ENCODE measurements around the gene AOPEP. TPM values are rescaled to one million over a fixed set of nuclear protein-coding genes. Genes with fewer than 3 reads are reported as not detected.

AOPEP gene
- polyA plus RNA-seq, 2 of the 4 experiments (the other 2 are of a cell fraction), result 226 to 266 TPM

DNA sequence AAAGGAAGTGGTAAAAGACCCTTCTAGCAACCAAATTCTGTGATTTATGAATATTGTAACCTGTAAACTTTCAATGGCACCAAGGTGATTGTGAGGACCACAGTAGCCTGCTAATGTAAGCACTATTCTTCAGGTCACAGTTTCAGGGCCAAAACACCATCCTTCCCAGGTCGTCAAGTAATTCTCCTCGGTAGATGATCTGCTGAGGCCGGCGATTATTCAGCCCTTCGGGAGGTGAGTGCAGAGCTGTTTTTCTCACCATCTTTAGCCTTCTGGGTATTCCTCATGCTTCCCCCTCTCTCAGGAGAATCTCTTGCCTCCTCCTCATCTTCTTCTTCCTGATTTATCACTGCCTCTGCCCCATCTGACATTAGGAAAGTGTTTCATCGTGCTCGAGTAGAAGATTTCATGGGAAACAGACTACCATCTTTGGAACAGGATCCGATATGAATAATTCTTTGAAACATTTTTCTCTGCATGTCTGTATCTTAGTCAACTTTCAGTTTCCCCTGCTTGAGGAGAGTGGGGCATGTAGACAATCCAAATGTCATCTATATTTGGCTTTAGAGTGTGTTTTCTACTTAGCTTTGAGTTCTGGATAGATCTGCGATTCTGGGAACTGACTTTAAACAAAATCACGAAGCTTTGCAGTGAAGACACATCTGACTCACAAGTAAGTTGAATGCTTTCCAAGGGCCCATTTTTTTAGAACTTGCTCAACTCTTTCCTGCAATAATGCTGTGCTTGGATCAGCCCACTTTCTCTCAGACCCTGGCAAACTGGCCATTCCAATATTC lies 173.9 kb downstream of the AOPEP start (continued):
- TF ChIP-seq CHD4 (IDR thresholded peaks at IDR 0.05; ENCODE audit: borderline replicate concordance) (no peak), POLR2A (IDR thresholded peaks at IDR 0.05; ENCODE audit: low read length) (no peak), BCL3 (IDR thresholded peaks at IDR 0.05) (peak; percentile 49; the same call in 1 of the 3 replicates), ZNF302 (CRISPR knock-in tag; IDR thresholded peaks at IDR 0.05) (0 out of 2 replicates have a peak, but pooled peaks have one; percentile 27), HES2 (IDR thresholded peaks at IDR 0.05) (peak; percentile 60; the same call in 1 of the 2 replicates), KDM5A (IDR thresholded peaks at IDR 0.05) (no peak), HOXB5 (CRISPR knock-in tag; IDR thresholded peaks at IDR 0.05) (peak; percentile 84), EP300 (IDR thresholded peaks at IDR 0.05) (peak; percentile 56 to 78; a peak in 1 of 5 replicates), PHF8 (IDR thresholded peaks at IDR 0.05; ENCODE audit: borderline replicate concordance, low read depth) (no peak), ESRRA (IDR thresholded peaks at IDR 0.05; ENCODE audit: borderline replicate concordance, low read length) (no peak), BHLHE40 (IDR thresholded peaks at IDR 0.05; ENCODE audit: low read depth, low read length) (no peak), FOSB (CRISPR knock-in tag; IDR thresholded peaks at IDR 0.05) (peak; percentile 87), CBX8 (IDR thresholded peaks at IDR 0.05) (no peak), REST (IDR thresholded peaks at IDR 0.05) (no peak), RARB (CRISPR knock-in tag; IDR thresholded peaks at IDR 0.05) (no peak; the same call in 1 of the 2 replicates), EHMT2 (IDR thresholded peaks at IDR 0.05; ENCODE audit: low read depth) (no peak), CEBPB (IDR thresholded peaks at IDR 0.05) (peak; percentile 96), CHD2 (IDR thresholded peaks at IDR 0.05; ENCODE audit: low read length, partially characterized antibody) (no peak), GATA3 (IDR thresholded peaks at IDR 0.05; ENCODE audit: borderline replicate concordance) (peak; percentile 63; the same call in 1 of the 2 replicates), POLR2AphosphoS2 (conservative IDR thresholded peaks at IDR 0.05; ENCODE audit: low read length) (no peak), E2F6 (IDR thresholded peaks at IDR 0.05; ENCODE audit: borderline replicate concordance, low read depth) (no peak; the same call in 1 of the 2 replicates), KDM1A (IDR thresholded peaks at IDR 0.05; ENCODE audit: low read depth) (no peak)
- TF ChIP-seq, protein P1, sequence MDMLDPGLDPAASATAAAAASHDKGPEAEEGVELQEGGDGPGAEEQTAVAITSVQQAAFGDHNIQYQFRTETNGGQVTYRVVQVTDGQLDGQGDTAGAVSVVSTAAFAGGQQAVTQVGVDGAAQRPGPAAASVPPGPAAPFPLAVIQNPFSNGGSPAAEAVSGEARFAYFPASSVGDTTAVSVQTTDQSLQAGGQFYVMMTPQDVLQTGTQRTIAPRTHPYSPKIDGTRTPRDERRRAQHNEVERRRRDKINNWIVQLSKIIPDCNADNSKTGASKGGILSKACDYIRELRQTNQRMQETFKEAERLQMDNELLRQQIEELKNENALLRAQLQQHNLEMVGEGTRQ (IDR thresholded peaks at IDR 0.05), result no peak
